Thoracic aorta (tissue), 2 donors: Measurements from ENCODE around the gene RGS8. TPM values are rescaled to one million over a fixed set of nuclear protein-coding genes. Genes with fewer than 3 reads are reported as not detected.

Experiments
- ATAC-seq: fragments of 150-250 bp; one replicate; pipeline ENCODE4 v1.8.0; 2017; ENCODE audit warnings: low read depth; ENCODE audit not compliant: insufficient number of reproducible peaks, low FRiP score
- DNase-seq: peaks from one replicate; pipeline ENCODE4 v3.0.0-alpha.2; 2020; ENCODE audit warnings: low spot score
- H3K27ac ChIP-seq, 2 donors: fragments of 200-600 bp; sonication (generic); 1 replicate in 1 of 2; 2 replicates in 1 of 2; pipeline ENCODE4 v1.5.1; 2016; ENCODE audit warnings: mild to moderate bottlenecking in 2 of 2, moderate library complexity in 2 of 2
- H3K27me3 ChIP-seq: fragments of 200-600 bp; sonication (generic); replicated peaks from 2 replicates; pipeline ENCODE4 v1.6.0; 2016; ENCODE audit warnings: mild to moderate bottlenecking; ENCODE audit not compliant: insufficient read depth
- H3K36me3 ChIP-seq: fragments of 200-600 bp; sonication (generic); one replicate; pipeline ENCODE4 v1.5.1; 2016
- H3K4me1 ChIP-seq, 2 donors: fragments of 200-600 bp; sonication (generic); 1 replicate in 1 of 2; 2 replicates in 1 of 2; pipeline versions ENCODE4 v1.5.1 to v1.6.0; 2016; ENCODE audit warnings: low read depth in 2 of 2, mild to moderate bottlenecking in 1 of 2; ENCODE audit not compliant: control insufficient read depth in 1 of 2
- H3K4me3 ChIP-seq: fragments of 200-600 bp; sonication (generic); 2 replicates; pipeline ENCODE4 v1.5.1; 2016; ENCODE audit warnings: mild to moderate bottlenecking
- H3K9me3 ChIP-seq: fragments of 200-600 bp; sonication (generic); 2 replicates; pipeline ENCODE4 v1.5.1; 2016
- CTCF ChIP-seq: fragments of 200-600 bp; sonication (generic); IDR thresholded peaks from one replicate; pipeline ENCODE4 v1.5.1; 2019; ENCODE audit warnings: antibody characterized with exemption
- total RNA-seq, 2 donors: library from RNA; depleted of rRNA; stranded (reverse); fragments of >200 nt; gene quantifications; one replicate each; pipeline versions ENCODE4 v1.1.0 to v1.2.3, GENCODE V29; 2016

The RGS8 gene
- total RNA-seq, 2 donors from 2014 or later: not detected

- TF ChIP-seq CTCF: no peak
- no peak for ATAC-seq
- H3K4me3 ChIP-seq: no peak overlapping the region
These were observed 4.7 kb downstream of the RGS8 start for GRCh38 chr1:182679684-182680083.

GRCh38 chr1:182677397-182678098 is 6.8 kb downstream of the RGS8 start:
- H3K36me3 ChIP-seq: no peaks in the 10 kb centered on the region
- H3K4me1 ChIP-seq: peaks cover 13 to 24% of the 10 kb centered on the region in 2 donors
- TF ChIP-seq CTCF: no peak
- no peak overlapping the region for H3K4me3 ChIP-seq
- no peak for DNase-seq
- H3K9me3 ChIP-seq: no peaks in the 10 kb centered on the region
- no peaks in the 10 kb centered on the region for H3K27me3 ChIP-seq
- no peak for ATAC-seq
- no peak overlapping the region for H3K27ac ChIP-seq

More at GRCh38 chr1:182679684-182680083, 4.7 kb downstream of the RGS8 start:
- Histone ChIP-seq H3K27me3 (no peaks in the 10 kb centered on the region), H3K36me3 (no peaks in the 10 kb centered on the region), H3K9me3 (no peaks in the 10 kb centered on the region), H3K4me1 (peaks cover 7 to 10% of the 10 kb centered on the region in 2 donors), H3K27ac (no peak overlapping the region)
- DNase-seq: no peak

- no peak for TF ChIP-seq CTCF
- no peaks in the 10 kb centered on the region for H3K27me3 ChIP-seq
- H3K9me3 ChIP-seq: no peaks in the 10 kb centered on the region
- DNase-seq (no peak), ATAC-seq (no peak)
- H3K4me1 ChIP-seq: peaks cover 13 to 24% of the 10 kb centered on the region in 2 donors
- H3K4me3 ChIP-seq: no peak overlapping the region
- H3K36me3 ChIP-seq: no peaks in the 10 kb centered on the region
- H3K27ac ChIP-seq: no peak overlapping the region
These were observed 8.1 kb downstream of the RGS8 start for GRCh38 chr1:182676274-182676673.

GRCh38 chr1:182674346-182675246 is 9.8 kb downstream of the RGS8 start:
- Histone ChIP-seq H3K27me3 (no peaks in the 10 kb centered on the region), H3K27ac (peak overlapping the region; percentile 29 to 53), H3K9me3 (no peaks in the 10 kb centered on the region), H3K4me1 (peaks cover 13 to 24% of the 10 kb centered on the region in 2 donors), H3K36me3 (no peaks in the 10 kb centered on the region), H3K4me3 (peak overlapping the region; percentile 0)
- ATAC-seq: peak; percentile 69
- peak; percentile 37 for TF ChIP-seq CTCF
- DNase-seq: peak; percentile 42

- ATAC-seq (no peak), DNase-seq (no peak)
- H3K4me1 ChIP-seq: peaks cover 13 to 24% of the 10 kb centered on the region in 2 donors
- H3K27me3 ChIP-seq: no peaks in the 10 kb centered on the region
- H3K4me3 ChIP-seq: no peak overlapping the region
- no peak for TF ChIP-seq CTCF
- no peaks in the 10 kb centered on the region for H3K9me3 ChIP-seq
- no peaks in the 10 kb centered on the region for H3K36me3 ChIP-seq
- H3K27ac ChIP-seq: no peak overlapping the region
These were observed 11.9 kb downstream of the RGS8 start for GRCh38 chr1:182672487-182672836.
